AG09319 (cell line): ENCODE results near the gene THEMIS.

ENCODE experiments used
- DNase-seq: peaks from one replicate; pipeline ENCODE4 v3.0.0-alpha.2; 2010; ENCODE audit warnings: low read depth; ENCODE audit errors: extremely low read depth
- TF ChIP-seq, protein P1 (sequence below): IDR thresholded peaks from 2 replicates; pipeline ENCODE4 v1.5.1; 2011; ENCODE audit warnings: low read depth, mild to moderate bottlenecking, inconsistent platforms, low read length, moderate library complexity

Gene THEMIS

DNA sequence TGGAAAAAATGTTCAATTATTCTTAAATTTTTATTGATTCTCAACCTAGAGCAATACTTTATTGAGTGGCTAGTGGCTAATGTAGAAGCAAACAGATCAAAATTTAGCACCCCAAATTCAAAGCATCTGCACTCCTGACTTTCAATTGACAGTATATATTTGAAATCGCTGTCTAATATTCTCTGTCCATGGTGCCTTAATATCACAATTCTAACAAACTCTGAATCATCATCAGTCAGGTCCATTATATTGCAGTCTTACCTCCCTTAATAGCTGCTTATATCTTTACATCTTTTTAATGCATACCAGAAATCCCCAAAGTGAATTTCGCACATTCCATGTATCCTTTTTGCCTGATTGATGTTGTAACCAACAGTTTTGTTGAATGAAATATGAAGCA lies 134.9 kb downstream of the THEMIS start:
- no peak for DNase-seq
- TF ChIP-seq, protein P1, sequence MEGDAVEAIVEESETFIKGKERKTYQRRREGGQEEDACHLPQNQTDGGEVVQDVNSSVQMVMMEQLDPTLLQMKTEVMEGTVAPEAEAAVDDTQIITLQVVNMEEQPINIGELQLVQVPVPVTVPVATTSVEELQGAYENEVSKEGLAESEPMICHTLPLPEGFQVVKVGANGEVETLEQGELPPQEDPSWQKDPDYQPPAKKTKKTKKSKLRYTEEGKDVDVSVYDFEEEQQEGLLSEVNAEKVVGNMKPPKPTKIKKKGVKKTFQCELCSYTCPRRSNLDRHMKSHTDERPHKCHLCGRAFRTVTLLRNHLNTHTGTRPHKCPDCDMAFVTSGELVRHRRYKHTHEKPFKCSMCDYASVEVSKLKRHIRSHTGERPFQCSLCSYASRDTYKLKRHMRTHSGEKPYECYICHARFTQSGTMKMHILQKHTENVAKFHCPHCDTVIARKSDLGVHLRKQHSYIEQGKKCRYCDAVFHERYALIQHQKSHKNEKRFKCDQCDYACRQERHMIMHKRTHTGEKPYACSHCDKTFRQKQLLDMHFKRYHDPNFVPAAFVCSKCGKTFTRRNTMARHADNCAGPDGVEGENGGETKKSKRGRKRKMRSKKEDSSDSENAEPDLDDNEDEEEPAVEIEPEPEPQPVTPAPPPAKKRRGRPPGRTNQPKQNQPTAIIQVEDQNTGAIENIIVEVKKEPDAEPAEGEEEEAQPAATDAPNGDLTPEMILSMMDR: no peak

DNA sequence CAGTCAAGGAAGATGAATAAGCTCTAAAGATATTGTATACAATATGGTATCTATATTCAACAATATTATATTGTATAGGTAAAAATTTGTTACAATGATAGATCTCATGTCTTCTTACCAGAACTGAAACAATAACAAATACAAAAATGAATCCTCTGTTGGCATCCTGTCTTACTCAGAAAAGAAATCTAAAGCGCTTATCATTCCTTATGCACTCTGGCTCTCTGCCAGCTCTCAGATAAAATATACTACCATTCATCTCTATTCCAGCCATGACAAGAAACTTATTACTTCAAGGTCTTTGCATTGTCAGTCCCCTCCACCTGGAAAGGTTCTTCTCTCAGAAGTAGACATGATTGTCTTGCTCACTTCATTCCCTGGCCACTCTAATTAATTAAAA lies 138.6 kb downstream of the THEMIS start:
- no peak for DNase-seq
- TF ChIP-seq, protein P1: no peak

DNA sequence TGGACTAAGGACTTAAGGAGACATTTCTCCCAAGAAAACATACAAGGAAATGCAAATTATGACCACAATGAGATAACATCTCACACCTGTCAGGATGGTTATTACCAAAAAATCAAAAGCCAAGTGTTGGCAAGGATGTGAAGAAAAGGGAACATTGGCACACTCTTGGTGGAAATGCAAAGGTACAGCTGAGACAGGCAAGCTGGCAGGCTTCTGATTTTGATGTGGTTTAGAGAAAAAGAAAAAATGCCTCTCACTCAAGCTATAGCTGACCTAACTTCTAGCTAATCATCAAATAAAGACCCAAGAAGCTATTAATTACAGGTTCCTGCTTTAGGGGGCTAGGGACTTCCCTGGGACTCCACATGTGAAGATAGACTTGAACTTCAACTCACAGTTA lies 139.8 kb downstream of the THEMIS start:
- no peak for DNase-seq
- TF ChIP-seq, protein P1: no peak

DNA sequence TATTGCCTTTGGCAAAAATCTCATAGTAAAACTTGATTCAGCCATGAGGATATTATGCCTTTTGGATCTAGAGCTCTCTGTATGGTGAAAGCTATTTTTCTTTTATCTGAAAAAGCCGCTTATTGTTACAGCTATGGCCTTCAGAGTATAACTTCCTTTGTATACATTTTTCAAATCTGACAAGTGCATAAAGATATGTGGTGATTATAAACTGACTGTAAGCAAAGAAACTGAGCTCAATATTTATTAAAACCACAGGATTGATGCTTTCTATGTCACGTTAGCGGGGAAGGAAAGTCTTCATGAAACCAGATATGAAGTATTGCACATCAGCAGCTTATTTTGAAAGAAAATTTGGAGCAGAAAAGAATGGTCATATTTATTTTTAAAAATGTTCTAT lies 151.8 kb downstream of the THEMIS start:
- TF ChIP-seq, protein P1: no peak
- DNase-seq: no peak

DNA sequence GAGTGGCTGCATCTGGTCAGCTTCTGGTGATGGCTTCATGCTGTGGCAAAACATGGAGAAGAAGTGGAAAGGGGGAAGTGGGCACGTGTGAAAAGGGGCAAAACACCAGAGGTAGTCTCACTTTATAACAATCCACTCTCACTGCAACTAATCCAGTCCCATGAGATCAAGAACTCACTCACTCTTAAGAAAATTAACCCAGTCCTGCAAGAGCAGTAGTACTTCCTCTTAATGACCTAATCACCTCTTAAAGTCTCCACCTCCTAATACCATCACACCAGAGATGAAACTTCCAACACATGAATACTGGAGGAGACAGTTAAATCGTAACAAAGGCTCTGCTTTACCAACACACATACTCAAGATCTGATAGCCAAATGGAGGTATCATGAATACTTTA lies 152.6 kb downstream of the THEMIS start:
- TF ChIP-seq, protein P1: no peak
- DNase-seq: no peak

DNA sequence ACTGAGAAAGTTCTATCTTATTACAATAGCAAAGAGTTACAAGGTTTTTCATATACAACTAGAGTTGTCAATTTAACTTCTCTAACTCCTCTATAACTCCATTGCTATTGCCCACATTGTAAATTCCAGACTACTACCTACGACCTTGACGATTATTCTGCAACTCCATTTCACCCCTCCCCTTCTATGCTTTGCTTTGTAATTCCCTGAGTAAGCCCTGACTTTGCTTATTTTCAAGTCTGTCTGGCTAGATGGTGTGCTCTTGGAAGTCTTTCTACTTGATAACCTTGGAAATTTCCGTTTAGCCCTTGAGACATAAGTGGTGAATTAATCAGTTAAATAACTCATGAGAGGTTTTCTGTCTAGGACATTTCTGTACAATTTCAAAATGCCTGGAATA lies 162.4 kb downstream of the THEMIS start:
- no peak for DNase-seq

DNA sequence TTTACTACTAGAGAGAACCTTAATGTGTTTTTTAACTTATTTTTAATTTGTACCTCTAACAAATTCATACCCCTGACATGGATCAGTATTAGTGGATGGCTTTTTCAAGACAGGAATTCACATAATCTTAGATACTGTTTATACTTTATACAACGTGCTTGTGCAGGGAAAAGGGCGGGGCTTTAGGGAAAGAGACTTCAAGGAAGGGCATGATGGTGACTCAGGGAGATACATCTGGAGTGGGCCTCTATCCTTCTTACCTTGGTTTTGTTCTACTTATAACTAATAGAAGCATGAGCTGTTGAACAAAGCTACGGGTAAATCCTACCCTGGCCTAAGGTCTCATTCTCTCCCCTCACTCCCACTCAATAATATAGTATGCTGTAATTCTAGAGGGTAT lies 163.1 kb downstream of the THEMIS start:
- no peak for DNase-seq
- TF ChIP-seq, protein P1: no peak

More for the DNA sequence above, 162.4 kb downstream of the THEMIS start:
- TF ChIP-seq, protein P1: no peak
